HG03196 (cell line): ENCODE data around the gene ROMO1.
"Not testable (repeated sequence)": the region's sequence is repeated elsewhere in the genome, so short reads cannot be mapped to it uniquely, and the experiment has no call there.

Experiments used
- ATAC-seq: cut with Tn5 transposase; IDR thresholded peaks from one replicate; pipeline ENCODE4 v1.9.1; 2021; ENCODE audit not compliant: unreplicated experiment

Gene ROMO1

DNA sequence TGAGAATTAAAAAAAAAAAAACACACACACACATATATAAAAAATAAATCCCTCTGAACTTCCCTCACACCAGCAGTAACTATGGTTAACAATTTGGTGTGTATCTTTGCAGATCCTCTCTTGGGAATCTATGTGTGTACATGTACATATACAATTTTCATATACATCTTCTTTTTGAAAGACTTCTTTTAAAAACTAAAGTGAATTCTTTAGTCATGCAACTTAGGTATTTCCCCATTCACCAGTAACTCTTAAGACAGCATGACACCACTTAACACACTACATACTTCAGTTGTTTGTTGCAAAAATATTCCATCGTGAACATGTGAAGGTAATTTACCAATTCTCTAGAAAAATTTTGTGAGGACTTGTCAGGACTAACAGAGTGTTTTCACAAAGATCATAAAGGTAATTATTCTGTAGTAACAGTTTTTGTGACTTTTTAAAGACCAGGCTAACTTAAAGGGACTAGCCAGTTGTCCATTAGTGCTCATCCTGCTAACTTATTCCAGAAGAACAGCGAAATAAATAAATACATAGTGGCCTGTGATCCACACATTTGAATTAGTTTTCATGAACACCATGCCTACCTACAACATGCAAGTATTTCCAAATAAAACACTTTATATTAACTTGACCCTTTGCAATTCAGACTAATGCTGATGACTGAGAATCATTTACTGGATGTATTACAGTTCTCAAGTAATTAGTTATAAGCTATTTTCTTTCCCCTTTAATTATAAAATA lies 30.8 kb downstream of the ROMO1 start:
- ATAC-seq = no peak

DNA sequence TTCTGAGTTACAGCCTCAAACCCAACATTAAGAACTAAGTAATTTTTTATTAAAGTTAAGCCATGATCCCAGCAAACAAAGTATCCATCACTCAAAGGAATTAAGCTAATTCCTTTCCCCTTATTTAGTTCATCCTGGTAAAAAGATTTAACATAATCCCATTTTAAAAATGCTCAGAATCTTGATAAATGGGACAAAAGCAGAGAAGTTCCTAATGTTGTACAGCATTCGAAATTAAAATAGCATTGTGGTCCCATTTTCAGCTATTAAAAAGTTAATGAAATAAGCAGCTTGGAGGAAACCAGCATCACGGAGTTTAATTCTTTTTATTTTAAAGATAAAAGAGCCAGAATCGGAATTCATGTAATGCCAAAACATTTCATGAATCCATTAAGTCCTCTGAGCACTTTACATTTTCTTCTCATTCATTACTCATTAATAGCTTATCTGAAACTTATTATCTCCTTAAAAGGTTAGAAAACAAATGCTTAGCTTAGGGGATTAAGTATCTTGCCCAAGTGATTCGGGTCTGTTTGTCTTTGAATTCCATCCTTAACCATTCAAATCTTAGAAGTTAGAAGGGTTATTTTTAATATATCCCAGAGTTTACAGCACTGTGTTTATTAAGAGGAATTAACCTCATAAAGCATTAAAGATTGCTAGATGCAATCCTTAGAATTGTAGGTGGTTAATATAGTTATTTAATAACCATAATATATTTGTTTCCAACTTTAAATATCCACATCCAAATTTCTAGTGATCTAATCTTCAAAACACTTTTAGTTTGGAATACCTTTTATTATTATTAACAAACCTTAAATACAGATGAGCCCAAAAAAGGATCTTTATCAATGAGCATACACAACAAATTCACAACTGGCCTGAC lies 31.6 kb downstream of the ROMO1 start:
- no peak for ATAC-seq

- no peak for ATAC-seq
These were observed 32.2 kb downstream of the ROMO1 start for GRCh38 chr20:35731469-35731788.

GRCh38 chr20:35731862-35732643 lies 32.8 kb downstream of the ROMO1 start:
- no peak for ATAC-seq

DNA sequence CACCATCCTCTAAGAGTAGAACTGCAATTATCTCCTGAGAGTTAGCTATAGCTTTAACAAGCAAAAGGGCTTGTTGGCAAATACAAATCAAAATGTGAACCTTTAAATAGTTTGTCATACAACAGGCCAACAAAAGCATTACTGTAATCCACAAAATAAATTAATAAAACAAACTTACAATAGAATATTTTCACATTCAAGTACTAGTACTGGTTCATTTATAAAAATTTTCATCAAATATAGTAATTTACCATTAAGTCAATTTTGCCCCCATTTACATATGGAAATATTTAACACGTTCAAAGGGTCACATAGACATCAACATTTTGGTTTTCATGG lies 33.4 kb downstream of the ROMO1 start:
- no peak for ATAC-seq

DNA sequence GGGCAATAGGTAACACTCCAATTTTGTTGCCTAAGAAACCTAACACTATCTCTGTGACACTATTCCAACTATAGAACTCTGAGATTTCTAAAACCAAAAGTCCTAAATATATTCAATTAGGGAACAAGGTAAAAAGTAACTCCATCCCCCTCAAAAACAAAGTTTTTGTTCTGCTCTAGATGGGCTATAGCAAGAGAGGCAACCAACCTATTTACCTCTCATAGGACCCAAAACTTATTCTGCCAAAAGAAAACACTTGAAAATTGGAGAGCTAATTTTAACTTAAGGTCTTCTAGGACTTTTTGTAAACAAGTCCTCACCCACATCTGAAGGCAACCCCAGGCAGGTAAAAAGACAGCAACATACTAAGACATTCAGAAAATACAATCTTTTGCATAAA lies 35.2 kb downstream of the ROMO1 start:
- ATAC-seq = no peak

DNA sequence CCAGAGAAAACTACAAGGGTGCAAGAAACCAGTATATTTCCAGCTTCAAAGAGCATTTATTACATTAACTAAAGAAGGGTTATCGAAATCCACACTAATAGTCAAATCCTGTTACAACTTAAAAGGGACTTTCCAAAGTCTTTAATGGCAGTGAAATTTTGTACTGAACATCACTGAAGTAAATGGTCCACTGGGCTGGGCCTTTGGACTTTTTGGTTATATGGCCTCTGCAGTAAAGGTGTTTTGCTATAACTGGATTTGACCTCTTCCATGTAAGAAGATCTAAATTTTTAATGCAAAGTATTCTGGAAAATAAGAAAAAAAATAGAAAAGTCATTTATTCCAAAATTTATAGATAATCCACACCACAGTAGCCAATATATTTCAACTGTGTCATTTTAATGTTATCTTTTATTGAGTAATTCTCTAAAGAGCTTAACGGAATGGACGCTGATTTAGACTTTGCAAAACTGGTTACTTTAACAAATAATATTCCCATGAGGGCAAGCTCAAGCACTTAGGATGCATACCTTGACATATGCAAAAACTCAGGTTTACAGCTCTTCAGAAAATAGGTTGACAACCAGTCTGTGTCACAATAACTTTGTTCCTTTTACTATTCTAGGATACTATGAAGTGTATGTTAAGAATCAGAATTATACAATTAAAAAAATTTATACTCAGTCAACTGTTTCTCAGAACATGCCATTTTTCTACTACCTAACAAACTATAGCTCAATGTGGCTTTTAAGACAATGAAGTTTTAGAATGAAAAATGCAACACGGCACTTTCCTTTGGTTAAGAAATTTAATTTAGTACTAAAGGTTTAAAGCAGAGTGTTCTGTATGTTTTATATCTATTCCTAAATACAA lies 35.8 kb downstream of the ROMO1 start:
- ATAC-seq = no peak

GRCh38 chr20:35735826-35736470 lies 36.7 kb downstream of the ROMO1 start:
- no peak for ATAC-seq

- ATAC-seq = no peak
These were observed 38.7 kb downstream of the ROMO1 start for GRCh38 chr20:35737865-35738333.

DNA sequence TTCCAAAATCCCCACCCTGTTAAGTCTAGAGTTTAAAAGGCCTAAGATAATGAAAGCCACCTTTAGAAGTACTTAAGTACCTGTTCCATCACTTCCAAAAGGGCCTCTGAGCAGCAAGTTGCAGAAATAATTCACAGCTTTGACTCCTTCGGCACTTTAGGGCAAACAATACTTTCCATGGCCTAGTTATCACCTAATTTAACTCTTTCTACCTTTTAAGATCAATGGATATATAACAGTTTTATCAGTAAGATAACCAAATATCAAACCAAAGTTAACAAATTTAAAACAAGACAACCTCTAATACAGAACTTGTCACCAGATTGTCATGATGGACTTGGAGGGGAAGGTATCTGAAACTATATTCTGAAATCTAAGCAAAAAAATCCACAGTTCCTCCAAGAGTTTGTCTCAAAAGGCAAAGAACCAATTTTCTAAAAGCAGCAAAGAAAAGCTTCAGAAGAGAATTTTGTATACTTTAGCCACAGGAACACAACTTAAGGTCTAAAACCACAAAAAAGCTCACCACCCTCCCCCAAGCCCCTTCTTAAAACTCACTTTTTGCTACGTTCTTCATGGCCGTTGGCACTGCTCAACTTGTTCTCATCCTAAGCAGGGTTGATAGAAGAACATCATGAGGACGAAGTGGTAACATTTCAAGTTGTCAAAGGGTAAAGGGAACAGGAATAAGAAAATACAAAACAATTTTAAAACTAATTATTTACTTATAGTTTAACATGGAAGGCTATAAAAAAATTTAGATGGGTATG lies 39.4 kb downstream of the ROMO1 start:
- ATAC-seq = no peak

DNA sequence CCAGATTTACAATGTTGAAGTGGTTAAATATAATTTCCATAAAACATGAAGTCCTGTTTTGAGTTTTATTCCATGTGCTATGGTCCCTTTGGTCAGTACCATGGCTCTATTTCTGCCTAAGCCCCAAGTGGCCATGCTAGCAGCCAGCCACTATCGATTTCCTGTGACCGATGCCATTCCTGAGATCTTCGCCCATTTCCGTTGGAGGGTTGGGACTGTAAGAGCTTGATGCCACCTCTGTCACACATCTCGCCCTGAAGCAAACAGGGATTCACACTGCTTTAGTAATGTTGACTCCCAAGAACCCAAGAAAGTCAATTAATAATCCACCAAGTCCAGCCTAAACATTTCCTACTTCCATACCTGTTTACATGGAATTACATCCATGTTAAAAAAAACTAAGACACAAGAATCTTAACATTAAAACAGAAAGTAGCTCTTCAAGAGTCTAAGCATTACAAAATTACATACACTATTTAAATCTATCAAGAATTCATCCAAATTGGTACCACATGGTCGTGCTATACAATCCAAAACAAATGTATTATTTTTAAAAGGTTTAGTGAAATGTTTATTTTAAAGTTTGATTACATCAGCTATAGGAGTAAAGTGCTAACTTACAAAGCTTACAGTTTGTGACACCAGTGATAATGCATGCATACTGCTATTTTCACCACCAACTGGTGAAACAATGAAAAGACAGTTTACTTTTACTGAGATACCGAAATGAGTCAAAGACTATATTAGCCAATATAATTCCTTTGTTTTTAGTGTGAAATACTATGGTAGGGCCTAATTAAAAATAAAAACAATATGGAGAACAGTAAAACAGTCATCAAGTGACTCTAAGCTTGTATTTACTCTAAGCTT lies 40.3 kb downstream of the ROMO1 start:
- no peak for ATAC-seq

- peak; percentile 88 for ATAC-seq
These were observed 42.9 kb downstream of the ROMO1 start, which contains the start of gene RBM39 for GRCh38 chr20:35741892-35742740. Gene RBM39 (minus strand): TSS chr20:35742260. CDS start chr20:35740874, 1,386 bp downstream.

- no peak for ATAC-seq
These were observed 43.7 kb downstream of the ROMO1 start for GRCh38 chr20:35742741-35743523.

DNA sequence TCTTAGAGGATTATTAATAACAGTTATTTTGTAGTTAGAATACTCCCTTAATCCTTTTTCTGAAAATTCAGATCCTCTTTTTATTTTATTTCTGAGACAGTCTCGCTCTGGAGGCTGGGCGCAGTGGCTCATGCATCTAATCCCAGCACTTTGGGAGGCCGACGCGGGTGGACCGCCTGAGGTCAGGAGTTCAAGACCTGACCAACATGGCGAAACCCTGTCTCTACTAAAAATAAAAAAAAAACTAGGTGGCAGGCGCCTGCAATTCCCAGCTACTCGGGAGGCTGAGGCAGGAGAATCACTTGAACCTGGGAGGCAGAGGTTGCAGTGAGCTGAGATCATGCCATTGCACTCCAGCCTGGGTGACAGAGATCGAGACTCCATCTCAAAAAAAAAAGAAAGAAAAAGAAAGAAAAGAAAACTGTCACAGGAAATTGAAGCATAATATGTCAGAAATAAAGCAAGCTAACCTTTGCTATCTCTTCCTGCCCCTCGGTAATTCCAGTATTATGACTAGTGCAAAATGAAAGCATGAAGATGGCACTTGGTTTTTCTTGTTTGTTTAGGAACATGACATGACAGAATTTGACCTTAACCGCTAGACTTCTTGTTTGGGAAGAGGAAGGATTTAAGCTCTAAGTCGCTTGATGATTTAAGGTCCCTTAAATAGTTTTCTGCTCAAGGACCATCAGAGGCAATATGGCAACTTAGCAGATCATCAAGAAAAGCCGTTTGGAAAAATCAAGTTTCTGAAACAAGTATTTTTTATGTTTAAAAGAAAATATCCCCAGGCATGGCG lies 44.7 kb downstream of the ROMO1 start:
- ATAC-seq = no peak

DNA sequence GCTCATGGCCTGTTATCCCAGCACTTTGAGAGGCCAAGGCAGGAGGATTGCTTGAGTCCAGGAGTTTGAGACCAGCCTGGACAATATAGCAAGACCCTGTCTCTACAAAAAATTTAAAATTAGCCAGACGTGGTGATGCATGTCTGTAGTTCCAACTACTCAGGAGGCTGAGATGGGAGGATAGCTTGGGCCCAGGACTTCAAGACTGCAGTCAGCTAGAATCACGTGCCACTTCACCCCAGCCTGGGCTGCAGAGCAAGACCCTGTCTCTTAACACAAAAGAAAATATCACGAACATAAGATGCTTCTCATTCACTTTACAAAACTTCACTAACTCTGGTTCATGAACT lies 45.3 kb downstream of the ROMO1 start:
- not testable (repeated sequence) for ATAC-seq
